Hepatocyte (in vitro differentiated cells): ENCODE measurements around the gene ASPDH. TPM values are rescaled to one million over a fixed set of nuclear protein-coding genes. Genes with fewer than 3 reads are reported as not detected.

Experiments
- DNase-seq: peaks from one replicate; pipeline ENCODE4 v3.0.0-alpha.2; 2016; ENCODE audit warnings: low spot score
- H2AFZ ChIP-seq: fragments of 200-600 bp; sonication (generic); 2 replicates; pipeline ENCODE4 v1.6.0; 2016; ENCODE audit warnings: antibody characterized with exemption, mild to moderate bottlenecking
- H3K27ac ChIP-seq: fragments of 200-600 bp; sonication (generic); 2 replicates; pipeline ENCODE4 v1.5.1; 2016; ENCODE audit warnings: mild to moderate bottlenecking
- H3K27me3 ChIP-seq: fragments of 200-600 bp; sonication (generic); 2 replicates; pipeline ENCODE4 v1.6.1; 2016
- H3K36me3 ChIP-seq: fragments of 200-600 bp; sonication (generic); replicated peaks from 2 replicates; pipeline ENCODE4 v1.5.1; 2016; ENCODE audit warnings: low read depth; ENCODE audit not compliant: insufficient read depth
- H3K4me1 ChIP-seq: fragments of 200-600 bp; sonication (generic); 2 replicates; pipeline ENCODE4 v1.5.1; 2016; ENCODE audit warnings: mild to moderate bottlenecking, moderate library complexity; ENCODE audit not compliant: insufficient read depth
- H3K4me2 ChIP-seq: fragments of 200-600 bp; sonication (generic); 2 replicates; pipeline ENCODE4 v1.6.0; 2016
- H3K4me3 ChIP-seq: fragments of 200-600 bp; sonication (generic); 2 replicates; pipeline ENCODE4 v1.5.1; 2016; ENCODE audit warnings: mild to moderate bottlenecking
- H3K79me2 ChIP-seq: fragments of 200-600 bp; sonication (generic); 2 replicates; pipeline ENCODE4 v1.6.0; 2017; ENCODE audit warnings: mild to moderate bottlenecking
- H3K9me2 ChIP-seq: fragments of 200-600 bp; sonication (generic); replicated peaks from 2 replicates; pipeline ENCODE4 v1.6.0; 2017; ENCODE audit warnings: mild to moderate bottlenecking; ENCODE audit not compliant: insufficient read depth
- H3K9me3 ChIP-seq: fragments of 200-600 bp; sonication (generic); 2 replicates; pipeline ENCODE4 v1.5.1; 2016; ENCODE audit warnings: low read depth, mild to moderate bottlenecking
- H4K20me1 ChIP-seq: fragments of 200-600 bp; sonication (generic); 2 replicates; pipeline ENCODE4 v1.6.0; 2016; ENCODE audit warnings: mild to moderate bottlenecking; ENCODE audit not compliant: insufficient read depth, poor library complexity, severe bottlenecking
- EZH2 ChIP-seq: fragments of 200-600 bp; sonication (generic); IDR thresholded peaks from 2 replicates; pipeline ENCODE4 v1.6.1; 2016; ENCODE audit warnings: antibody characterized with exemption, mild to moderate bottlenecking, borderline replicate concordance
- EZH2phosphoT487 ChIP-seq: fragments of 200-600 bp; sonication (generic); IDR thresholded peaks from one replicate; pipeline ENCODE4 v1.6.1; 2018; ENCODE audit warnings: antibody characterized with exemption, mild to moderate bottlenecking, low read depth, moderate library complexity; ENCODE audit not compliant: unreplicated experiment, severe bottlenecking
- WGBS: methylation state at CpG from one replicate; pipeline ENCODE4 v1.1.6; 2016; ENCODE audit warnings: low lambda C conversion rate; ENCODE audit errors: missing lambda C conversion rate; 5-methylcytosine and 5-hydroxymethylcytosine counted together
- polyA plus RNA-seq: library from polyadenylated mRNA; unstranded; fragments of >200 nt; fragmentation: Nextera tagmentation; extraction: Ambion mirVana; gene quantifications from 2 replicates; pipeline ENCODE4 v1.2.1, GENCODE V29; 2016
- total RNA-seq: library from RNA; depleted of rRNA; stranded (reverse); fragments of >200 nt; gene quantifications from 2 replicates; pipeline ENCODE4 v1.2.3, GENCODE V29; 2014
- TF ChIP-seq, protein P1 (sequence below): fragments of 200-600 bp; sonication (generic); IDR thresholded peaks from 2 replicates; pipeline ENCODE4 v1.5.1; 2016; ENCODE audit warnings: antibody characterized with exemption, mild to moderate bottlenecking; ENCODE audit not compliant: poor library complexity

ASPDH gene
- total and polyA plus RNA-seq, 2 experiments from 2014 or later = 7.4 to 9.0 TPM

DNA sequence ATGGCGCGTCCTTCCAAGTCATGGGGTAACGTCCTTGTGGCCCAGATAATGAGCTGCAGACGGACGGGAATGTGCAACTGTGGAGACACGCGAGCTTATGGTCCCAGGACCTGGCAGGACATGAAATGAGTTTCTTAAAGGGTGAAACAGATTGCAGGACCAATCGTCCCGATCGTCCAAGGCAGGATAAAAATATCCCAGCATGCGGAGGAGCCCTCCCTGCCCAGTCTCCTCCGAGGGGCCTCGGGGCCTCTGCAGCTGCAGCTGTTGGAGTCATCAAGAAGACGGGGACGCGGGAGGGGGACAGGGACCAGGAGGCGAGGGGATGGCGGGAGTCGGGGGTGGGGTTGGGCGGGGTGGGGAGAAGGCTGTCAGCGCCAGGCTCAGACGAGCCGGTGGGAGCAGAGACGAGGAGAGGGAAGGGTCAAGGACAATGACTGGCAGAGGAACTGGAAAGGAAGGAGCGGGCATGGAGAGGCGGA lies 22.7 kb downstream of the ASPDH start:
- no peaks in the 10 kb centered on the region for H4K20me1 ChIP-seq
- no peak overlapping the region for H2AFZ ChIP-seq
- no peaks in the 10 kb centered on the region for H3K4me1 ChIP-seq
- no peaks in the 10 kb centered on the region for H3K79me2 ChIP-seq
- no peak overlapping the region for H3K4me2 ChIP-seq
- H3K27me3 ChIP-seq = peaks cover 16% of the 10 kb centered on the region
- WGBS = 71% methylated on average over 18 of the region's 26 CpGs
- no peaks in the 10 kb centered on the region for H3K36me3 ChIP-seq
- no peak for TF ChIP-seq EZH2
- TF ChIP-seq, protein P1, sequence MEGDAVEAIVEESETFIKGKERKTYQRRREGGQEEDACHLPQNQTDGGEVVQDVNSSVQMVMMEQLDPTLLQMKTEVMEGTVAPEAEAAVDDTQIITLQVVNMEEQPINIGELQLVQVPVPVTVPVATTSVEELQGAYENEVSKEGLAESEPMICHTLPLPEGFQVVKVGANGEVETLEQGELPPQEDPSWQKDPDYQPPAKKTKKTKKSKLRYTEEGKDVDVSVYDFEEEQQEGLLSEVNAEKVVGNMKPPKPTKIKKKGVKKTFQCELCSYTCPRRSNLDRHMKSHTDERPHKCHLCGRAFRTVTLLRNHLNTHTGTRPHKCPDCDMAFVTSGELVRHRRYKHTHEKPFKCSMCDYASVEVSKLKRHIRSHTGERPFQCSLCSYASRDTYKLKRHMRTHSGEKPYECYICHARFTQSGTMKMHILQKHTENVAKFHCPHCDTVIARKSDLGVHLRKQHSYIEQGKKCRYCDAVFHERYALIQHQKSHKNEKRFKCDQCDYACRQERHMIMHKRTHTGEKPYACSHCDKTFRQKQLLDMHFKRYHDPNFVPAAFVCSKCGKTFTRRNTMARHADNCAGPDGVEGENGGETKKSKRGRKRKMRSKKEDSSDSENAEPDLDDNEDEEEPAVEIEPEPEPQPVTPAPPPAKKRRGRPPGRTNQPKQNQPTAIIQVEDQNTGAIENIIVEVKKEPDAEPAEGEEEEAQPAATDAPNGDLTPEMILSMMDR = no peak
- no peak for TF ChIP-seq EZH2phosphoT487
- H3K9me3 ChIP-seq = no peaks in the 10 kb centered on the region
- DNase-seq = no peak
- H3K27ac ChIP-seq = no peak overlapping the region
- no peaks in the 10 kb centered on the region for H3K9me2 ChIP-seq
- no peak overlapping the region for H3K4me3 ChIP-seq

DNA sequence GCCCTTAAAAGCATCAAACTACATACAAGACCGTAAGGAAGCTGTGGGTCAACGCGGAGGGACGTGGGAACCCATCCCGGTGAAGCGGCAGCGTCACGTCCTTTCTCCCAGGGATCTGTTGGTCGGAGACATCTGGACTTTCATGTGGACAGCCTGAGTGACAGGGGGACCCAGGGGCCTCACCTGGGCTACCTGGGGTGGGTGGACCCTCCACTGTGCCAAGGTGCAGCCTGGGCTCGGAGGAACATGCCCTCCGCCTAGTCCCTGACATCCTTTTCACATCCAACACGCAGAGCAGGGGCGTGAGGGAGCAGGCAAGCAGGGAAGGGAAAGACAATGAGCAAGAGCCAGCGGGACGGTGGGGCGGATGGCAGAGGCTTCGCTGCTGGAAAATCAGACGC lies 23.3 kb downstream of the ASPDH start:
- Histone ChIP-seq H2AFZ (no peak overlapping the region), H3K4me3 (no peak overlapping the region), H3K9me3 (no peaks in the 10 kb centered on the region), H4K20me1 (no peaks in the 10 kb centered on the region), H3K27ac (no peak overlapping the region), H3K9me2 (no peaks in the 10 kb centered on the region), H3K4me1 (no peaks in the 10 kb centered on the region), H3K4me2 (no peak overlapping the region), H3K79me2 (no peaks in the 10 kb centered on the region), H3K27me3 (peaks cover 16% of the 10 kb centered on the region), H3K36me3 (no peaks in the 10 kb centered on the region)
- no peak for DNase-seq
- TF ChIP-seq, protein P1 = no peak
- TF ChIP-seq EZH2phosphoT487 (no peak), EZH2 (no peak)
- 94% methylated on average over 18 of the region's 18 CpGs for WGBS

DNA sequence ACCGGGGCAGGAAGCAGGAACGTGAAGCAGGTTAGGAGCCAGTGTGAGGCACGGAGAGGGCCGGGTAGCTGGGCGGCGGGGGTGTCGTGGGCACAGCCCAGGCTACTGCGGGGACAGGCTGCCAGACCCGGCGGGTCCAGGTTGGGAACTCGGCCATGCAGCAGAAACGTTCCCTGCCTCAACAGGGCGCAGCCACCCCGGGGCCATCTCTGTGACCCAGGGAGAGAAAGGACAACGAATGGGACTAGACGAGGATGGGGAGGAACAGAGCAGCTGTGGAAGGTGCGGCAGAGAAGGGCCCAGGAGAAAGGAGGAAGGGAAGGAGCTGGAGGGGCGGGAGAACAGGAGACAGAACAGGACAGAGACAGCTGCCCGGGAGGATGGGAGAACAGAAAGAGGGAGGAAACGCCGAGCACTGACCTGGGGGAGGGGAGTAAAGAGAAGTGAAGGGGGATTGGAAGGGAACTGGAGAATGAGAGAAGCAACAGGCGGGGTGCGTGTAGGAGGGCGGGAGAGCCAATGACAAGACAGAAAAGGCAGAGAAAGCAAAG lies 24.2 kb downstream of the ASPDH start:
- Histone ChIP-seq H4K20me1 (no peaks in the 10 kb centered on the region), H3K9me2 (no peaks in the 10 kb centered on the region), H3K27me3 (peaks cover 16% of the 10 kb centered on the region), H3K4me1 (no peaks in the 10 kb centered on the region), H2AFZ (no peak overlapping the region), H3K9me3 (no peaks in the 10 kb centered on the region), H3K4me3 (no peak overlapping the region), H3K79me2 (no peaks in the 10 kb centered on the region), H3K4me2 (no peak overlapping the region), H3K36me3 (no peaks in the 10 kb centered on the region), H3K27ac (no peak overlapping the region)
- no peak for DNase-seq
- 31% methylated on average over 24 of the region's 24 CpGs for WGBS
- no peak for TF ChIP-seq EZH2phosphoT487
- no peak for TF ChIP-seq EZH2
- TF ChIP-seq, protein P1 = no peak
